ENCODE measurements around the gene DCC.

Gene DCC

DNA sequence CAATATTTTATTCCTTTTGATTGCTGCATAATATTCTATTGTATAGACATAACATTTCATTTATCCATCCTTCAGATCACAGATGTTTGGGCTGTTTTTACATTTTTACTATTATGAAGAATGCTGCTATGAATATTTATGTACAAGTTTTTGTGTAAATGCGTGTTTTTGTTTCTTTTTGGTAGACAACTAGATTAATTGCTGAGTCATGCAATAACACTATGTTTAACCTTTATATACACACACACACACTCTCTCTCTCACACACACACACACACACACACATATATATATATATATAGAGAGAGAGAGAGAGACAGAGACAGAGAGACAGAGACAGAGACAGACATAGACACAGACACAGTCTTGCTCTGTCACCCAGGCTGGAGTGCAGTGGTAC lies 926.9 kb downstream of the DCC start:
- DNase-seq, result no peak

DNA sequence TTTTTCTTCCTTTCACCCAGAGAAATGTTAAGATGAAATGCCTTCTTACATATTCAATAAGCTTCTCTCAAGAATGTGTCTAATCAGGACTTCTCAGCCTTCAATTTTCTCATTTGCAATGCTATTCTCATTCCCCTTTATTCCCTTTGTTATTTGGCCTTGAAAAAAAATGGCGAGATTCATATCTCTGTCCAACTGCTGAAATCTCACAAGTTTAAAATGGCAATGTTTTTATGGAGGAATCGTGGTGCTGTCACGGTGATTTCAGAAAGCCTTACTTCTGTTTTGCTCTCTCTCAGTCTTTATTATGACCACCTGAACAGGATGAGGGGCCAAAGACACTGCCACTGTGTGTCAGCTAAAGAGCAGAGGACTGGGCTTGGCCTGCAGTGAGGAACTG lies 928.5 kb downstream of the DCC start:
- DNase-seq, result no peak

GRCh38 chr18:53281406-53281805 lies 941.4 kb downstream of the DCC start:
- no peak for DNase-seq

GRCh38 chr18:53283708-53284107 lies 943.7 kb downstream of the DCC start:
- DNase-seq, result no peak

DNA sequence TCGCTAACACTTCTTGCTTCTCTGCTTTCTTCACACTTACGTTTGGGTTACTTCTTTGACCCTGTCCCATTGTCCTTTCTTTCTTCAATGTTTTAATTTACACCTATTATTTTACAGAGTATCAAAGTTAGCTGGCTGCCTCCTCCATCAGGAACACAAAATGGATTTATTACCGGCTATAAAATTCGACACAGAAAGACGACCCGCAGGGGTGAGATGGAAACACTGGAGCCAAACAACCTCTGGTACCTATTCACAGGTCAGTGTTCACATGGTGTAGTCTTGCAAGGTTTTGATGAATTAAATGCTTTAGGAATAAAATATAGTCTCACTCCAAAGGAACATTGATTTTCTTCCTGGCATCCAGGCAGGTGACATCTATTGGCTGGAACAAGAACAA lies 965.5 kb downstream of the DCC start:
- DNase-seq, result no peak

GRCh38 chr18:53319628-53320027 lies 979.6 kb downstream of the DCC start:
- no peak for DNase-seq

DNA sequence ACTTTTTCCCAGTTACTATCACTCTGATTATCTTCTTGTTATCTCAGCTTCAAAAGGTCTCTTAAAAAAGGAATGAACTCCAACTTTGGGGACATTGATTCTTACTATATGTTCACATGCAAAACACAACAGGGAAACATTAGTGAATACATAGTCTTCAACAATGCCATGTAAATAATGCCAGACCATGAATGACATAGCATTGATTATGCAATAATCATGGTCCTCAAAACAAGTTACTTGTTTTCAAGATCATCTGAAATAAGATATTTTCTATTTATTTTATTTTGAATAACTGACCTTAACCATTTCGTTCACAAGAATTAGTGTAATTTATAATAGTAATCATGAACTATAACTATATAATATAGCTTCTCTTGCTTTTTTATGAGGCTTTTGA lies 982.2 kb downstream of the DCC start:
- no peak for DNase-seq

DNA sequence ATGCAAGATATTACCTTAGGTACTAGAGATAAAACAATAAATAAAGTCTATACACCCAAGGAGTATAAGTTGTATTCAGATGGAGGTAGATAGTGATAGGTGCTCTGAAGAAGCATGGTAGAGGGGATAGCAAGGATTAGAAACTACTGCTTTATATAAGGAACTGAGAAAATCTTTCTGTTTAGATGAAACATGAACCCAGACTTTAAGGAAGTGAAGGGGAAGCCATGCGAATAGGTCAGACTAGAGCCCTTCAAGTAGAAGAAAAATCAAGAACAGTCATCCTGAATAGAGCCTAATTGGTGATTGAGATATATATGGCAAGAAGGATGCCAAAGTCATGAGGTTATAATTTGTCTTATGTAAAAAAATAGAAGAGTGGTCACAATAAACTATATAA lies 984.4 kb downstream of the DCC start:
- DNase-seq, result no peak

DNA sequence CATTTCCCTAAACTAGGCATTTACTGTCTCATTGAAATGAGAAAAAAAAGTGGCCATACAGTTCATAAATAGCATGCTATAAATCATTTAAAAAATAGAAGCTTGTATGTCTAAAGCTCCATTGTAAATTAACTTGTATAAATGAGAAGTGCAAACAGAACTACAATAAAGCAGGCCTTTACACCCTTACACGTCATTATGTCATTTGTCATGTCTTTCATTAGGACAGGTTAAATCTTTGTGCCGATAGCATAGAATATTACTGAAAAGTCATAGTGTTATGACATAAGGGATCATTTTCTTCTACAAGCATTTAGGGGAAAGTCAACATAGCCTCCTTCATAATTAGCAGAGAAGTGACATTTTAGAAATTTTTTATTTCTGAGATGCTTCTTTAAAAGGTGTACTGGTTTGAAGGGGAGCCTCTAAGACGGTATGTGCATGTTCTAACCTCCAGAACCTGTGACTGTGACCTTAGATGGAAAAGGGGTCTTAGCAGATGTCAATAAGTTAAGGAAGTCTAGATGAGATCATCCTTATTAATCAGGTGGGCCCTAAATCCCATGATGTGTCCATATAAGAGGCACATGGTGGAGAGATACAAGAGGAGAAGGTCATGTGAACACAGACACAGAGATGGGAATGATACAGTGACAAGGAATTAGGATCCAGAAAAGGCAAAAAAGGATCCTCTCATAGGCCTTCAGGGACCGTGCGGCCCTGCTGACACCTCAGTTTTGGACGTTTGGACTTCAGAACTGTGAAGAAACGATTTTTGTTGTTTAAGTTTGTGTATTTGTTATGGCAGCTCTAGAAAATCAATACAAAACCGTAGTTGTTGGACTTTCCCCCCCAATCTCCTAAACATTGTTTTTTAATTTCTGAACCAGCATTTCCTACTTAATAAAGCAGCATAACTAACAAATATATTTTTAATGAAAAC lies 1020.8 kb downstream of the DCC start:
- DNase-seq, result no peak

DNA sequence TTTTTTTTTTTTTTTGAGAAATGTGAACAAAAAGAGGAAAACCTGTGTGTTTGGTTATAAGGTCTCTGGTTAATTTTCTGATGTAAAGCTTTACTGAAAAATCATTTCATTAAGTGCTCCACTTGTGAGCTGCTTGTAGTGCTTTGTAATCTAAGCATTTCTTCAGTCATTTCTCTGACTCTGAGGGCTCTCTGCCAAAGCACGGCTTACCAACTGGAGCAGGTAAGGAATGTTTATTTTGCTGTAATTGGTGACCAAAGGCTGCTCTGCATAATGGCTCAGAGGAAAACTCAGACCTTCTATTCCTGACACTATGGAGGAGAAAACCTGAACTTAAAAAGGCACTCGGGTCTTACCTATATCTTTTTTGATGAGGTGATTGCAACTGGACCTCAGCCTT lies 1035.6 kb downstream of the DCC start:
- DNase-seq, result no peak

DNA sequence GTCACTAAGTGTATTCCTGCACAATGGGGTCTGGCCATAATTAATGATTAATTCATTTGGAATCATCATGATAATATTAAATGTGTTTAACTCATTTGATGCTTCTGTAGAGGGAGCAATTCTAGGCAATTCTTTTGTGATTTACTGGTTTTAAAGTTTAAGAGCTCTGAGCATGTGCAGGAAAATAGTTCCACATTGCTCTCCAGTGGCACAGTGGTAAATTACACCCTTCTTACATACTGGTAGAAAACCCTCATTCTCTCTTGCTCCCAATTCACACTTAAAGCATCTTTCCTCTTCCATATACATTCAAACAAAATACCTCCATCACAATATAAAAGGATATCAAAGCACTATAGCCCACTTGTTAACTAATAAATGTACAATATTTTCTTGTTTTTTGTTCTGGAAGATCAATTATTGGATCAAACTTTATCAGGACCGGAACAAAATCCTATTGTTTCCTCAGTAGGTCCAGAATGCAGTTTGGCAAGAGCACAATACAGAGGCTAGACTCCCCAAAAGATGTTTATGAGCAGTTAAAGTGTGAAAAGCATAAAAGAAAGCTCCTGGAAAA lies 1040.2 kb downstream of the DCC start:
- no peak for DNase-seq

DNA sequence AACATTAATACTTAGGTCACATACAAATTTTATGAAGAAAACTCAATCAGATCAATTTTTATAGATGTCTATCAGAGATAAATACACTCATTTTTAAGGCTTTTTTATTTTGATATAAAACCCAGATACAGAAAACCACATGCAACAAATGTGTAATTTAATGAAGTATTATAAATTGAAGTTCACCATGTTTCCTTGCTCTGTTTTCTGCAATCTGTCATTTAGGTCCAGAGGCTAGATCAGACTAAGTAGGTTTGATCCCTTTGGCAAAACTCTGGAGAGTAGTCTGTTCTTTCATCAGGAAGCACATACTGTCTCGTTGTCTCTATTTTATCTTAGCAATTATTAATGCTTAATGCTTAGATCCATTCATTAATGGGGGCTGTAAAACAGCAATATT lies 1042.9 kb downstream of the DCC start:
- no peak for DNase-seq

GRCh38 chr18:53385889-53386288 lies 1045.9 kb downstream of the DCC start:
- DNase-seq, result no peak

GRCh38 chr18:53387581-53387980 lies 1047.6 kb downstream of the DCC start:
- DNase-seq, result no peak

DNA sequence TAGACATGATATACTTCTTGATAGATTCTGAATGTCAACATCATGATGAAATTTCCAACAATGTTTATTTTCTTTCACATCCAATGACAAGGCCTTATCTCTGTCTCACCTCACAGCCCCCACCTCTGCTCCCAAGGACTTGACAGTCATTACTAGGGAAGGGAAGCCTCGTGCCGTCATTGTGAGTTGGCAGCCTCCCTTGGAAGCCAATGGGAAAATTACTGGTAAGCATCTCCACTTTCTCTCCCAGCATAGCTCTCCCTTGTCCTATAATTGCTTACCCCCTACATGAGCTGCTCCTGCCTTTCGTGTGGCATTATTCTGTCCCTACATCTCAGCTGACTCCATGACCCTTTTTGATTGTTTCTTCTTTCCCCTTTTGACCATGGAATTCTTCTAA lies 1062.7 kb downstream of the DCC start:
- DNase-seq, result no peak

GRCh38 chr18:53408271-53408670 lies 1068.3 kb downstream of the DCC start:
- no peak for DNase-seq

- DNase-seq, result no peak
Measured at GRCh38 chr18:53411511-53411910, 1071.5 kb downstream of the DCC start.

- no peak for DNase-seq
Measured at GRCh38 chr18:53417003-53417402, 1077.0 kb downstream of the DCC start.

GRCh38 chr18:53421869-53422268 lies 1081.9 kb downstream of the DCC start:
- no peak for DNase-seq

GRCh38 chr18:53422896-53423295 lies 1082.9 kb downstream of the DCC start:
- DNase-seq, result no peak

- DNase-seq, result no peak
Measured at GRCh38 chr18:53426666-53427184, 1086.7 kb downstream of the DCC start.

DNA sequence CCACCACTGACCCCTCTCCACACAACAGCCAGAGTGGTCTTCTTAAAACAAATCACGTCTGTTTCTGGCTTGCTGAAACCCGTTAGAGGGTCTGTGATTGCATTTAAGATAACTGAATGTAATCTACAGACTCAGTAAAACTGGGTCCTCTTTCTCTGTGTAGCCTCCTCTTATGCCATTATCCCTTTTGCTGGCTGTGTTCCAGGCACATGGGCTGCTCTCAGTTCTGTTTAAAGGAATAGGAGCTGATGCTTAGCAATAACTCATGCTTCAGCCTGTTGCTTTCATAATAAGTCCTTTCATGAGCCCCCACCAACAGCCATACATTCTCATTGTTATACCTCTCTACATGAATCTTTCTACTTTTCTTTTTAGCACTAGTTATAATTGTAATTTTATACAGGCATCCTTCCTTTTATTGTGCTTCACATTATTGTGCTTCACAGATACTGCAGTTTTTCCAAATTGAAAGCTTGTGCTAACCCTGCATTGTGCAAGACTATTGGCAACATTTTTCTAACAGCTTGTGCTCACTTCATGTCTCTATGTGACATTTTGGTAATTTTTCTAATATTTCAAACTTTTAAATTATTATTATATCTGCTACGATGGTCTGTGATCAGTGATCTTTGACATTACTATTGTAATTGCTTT lies 1101.9 kb downstream of the DCC start:
- no peak for DNase-seq

DNA sequence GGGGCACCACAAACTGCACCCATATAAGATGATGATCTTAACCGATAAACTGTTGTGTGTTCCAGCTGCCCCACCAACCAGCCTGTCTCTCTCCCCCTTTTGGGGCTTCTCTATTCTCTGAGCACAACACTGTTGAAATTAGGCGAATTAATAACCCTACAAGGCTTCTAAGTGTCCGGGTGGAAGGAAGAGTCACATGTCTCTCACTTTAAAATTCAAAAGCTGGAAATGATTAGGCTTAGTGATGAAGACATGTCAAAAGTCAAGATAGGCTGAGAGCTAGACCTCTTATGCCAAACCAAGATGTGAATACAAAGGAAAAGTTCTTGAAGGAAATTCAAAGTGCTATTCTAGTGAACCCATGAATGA lies 1102.4 kb downstream of the DCC start:
- DNase-seq, result no peak

GRCh38 chr18:53443336-53443735 lies 1103.3 kb downstream of the DCC start:
- no peak for DNase-seq
